Dedifferentiated amniotic fluid mesenchymal stem cell (primary cell): ENCODE data around the gene JUN.
"Not testable (repeated sequence)": the region's sequence is repeated elsewhere in the genome, so short reads cannot be mapped to it uniquely, and the experiment has no call there.

Experiments
- DNase-seq: peaks from one replicate; pipeline ENCODE4 v3.0.0-alpha.2; 2016; ENCODE audit errors: extremely low spot score

JUN gene

GRCh38 chr1:58808077-58808476, 24.2 kb upstream of the JUN start:
- no peak for DNase-seq

GRCh38 chr1:58805716-58806571, 22.1 kb upstream of the JUN start:
- no peak for DNase-seq

- no peak for DNase-seq
These were observed 21.2 kb upstream of the JUN start for GRCh38 chr1:58804853-58805565.

GRCh38 chr1:58803858-58804257, 20.0 kb upstream of the JUN start:
- no peak for DNase-seq

GRCh38 chr1:58802640-58803399, 19.0 kb upstream of the JUN start:
- DNase-seq: no peak

- not testable (repeated sequence) for DNase-seq
These were observed 17.4 kb upstream of the JUN start for GRCh38 chr1:58801286-58801685.

GRCh38 chr1:58799650-58800049, 15.8 kb upstream of the JUN start:
- no peak for DNase-seq

- DNase-seq: no peak
These were observed 15.1 kb upstream of the JUN start for GRCh38 chr1:58798910-58799442.

- DNase-seq: no peak
These were observed 12.6 kb upstream of the JUN start for GRCh38 chr1:58796416-58796815.

GRCh38 chr1:58794585-58794984, 10.7 kb upstream of the JUN start:
- DNase-seq: no peak

GRCh38 chr1:58792846-58793245, 9.0 kb upstream of the JUN start:
- DNase-seq: no peak

- no peak for DNase-seq
These were observed 7.3 kb upstream of the JUN start for GRCh38 chr1:58791106-58791505.

- DNase-seq: no peak
These were observed 6.3 kb upstream of the JUN start for GRCh38 chr1:58789996-58790660.

GRCh38 chr1:58789322-58789856, 5.5 kb upstream of the JUN start:
- no peak for DNase-seq

- DNase-seq: no peak
These were observed 4.4 kb upstream of the JUN start for GRCh38 chr1:58788259-58788658.

- no peak for DNase-seq
These were observed 3.0 kb upstream of the JUN start for GRCh38 chr1:58786927-58787245.

GRCh38 chr1:58786184-58786926, 2.5 kb upstream of the JUN start:
- peak; percentile 42 for DNase-seq

GRCh38 chr1:58785442-58786058, 1.7 kb upstream of the JUN start:
- no peak for DNase-seq

- peak; percentile 94 for DNase-seq
These were observed 1.1 kb upstream of the JUN start for GRCh38 chr1:58784758-58785441.
